ENCODE measurements around the gene SH3PXD2A.
A peak's percentile ranks its signal among the peaks of the same experiment; 100 is the strongest.

DNA sequence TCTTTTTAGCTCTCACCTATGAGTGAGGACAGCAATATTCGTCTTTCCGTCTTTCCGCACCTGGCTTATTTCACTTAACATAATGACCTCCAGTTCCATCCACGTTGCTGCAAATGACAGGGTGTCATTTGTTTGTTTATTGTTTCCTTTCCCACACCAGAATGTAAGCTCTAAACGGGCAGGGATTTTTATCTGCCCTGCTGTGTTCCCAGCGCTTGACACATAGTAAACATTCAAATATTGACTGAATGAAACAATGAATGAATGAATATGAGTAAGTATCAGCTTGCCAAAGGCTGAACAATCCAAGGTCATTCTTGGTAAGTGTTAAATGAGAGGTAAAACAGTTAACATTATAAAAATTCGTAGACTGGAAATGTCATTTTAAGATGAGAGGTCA lies 12.8 kb downstream of the SH3PXD2A start:
- TF ChIP-seq, protein P1, sequence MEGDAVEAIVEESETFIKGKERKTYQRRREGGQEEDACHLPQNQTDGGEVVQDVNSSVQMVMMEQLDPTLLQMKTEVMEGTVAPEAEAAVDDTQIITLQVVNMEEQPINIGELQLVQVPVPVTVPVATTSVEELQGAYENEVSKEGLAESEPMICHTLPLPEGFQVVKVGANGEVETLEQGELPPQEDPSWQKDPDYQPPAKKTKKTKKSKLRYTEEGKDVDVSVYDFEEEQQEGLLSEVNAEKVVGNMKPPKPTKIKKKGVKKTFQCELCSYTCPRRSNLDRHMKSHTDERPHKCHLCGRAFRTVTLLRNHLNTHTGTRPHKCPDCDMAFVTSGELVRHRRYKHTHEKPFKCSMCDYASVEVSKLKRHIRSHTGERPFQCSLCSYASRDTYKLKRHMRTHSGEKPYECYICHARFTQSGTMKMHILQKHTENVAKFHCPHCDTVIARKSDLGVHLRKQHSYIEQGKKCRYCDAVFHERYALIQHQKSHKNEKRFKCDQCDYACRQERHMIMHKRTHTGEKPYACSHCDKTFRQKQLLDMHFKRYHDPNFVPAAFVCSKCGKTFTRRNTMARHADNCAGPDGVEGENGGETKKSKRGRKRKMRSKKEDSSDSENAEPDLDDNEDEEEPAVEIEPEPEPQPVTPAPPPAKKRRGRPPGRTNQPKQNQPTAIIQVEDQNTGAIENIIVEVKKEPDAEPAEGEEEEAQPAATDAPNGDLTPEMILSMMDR (IDR thresholded peaks at IDR 0.05), result no peak
- peak in 1 of 3 donors; percentile 11 for TF ChIP-seq POLR2AphosphoS5 (IDR thresholded peaks at IDR 0.05)
- no peak for TF ChIP-seq EP300 (IDR thresholded peaks at IDR 0.05; ENCODE audit: low read depth)
